ENCODE results near the gene CYTH3. TPM values are rescaled to one million over a fixed set of nuclear protein-coding genes. Genes with fewer than 3 reads are reported as not detected.

CYTH3 gene
- total and polyA plus RNA-seq, 9 of the 15 experiments (the other 6 are each of a cell fraction or from before 2014, with no cell fraction given) = 0.25 to 15.2 (median 11.4) TPM

GRCh38 chr7:6136475-6136874 lies 135.9 kb downstream of the CYTH3 start:
- TF ChIP-seq MXD1 (CRISPR knock-in tag; IDR thresholded peaks at IDR 0.05; ENCODE audit: borderline replicate concordance, poor library complexity, severe bottlenecking) = no peak
- TF ChIP-seq NCOA1 (IDR thresholded peaks at IDR 0.05; ENCODE audit: low read depth) = no peak
- TF ChIP-seq PTRF (tag; IDR thresholded peaks at IDR 0.05) = no peak
- TF ChIP-seq E2F4 (CRISPR knock-in tag; IDR thresholded peaks at IDR 0.05; ENCODE audit: low read depth) = no peak
- TF ChIP-seq NR3C1 (CRISPR knock-in tag; IDR thresholded peaks at IDR 0.05) = no peak
- no peak for TF ChIP-seq DEAF1 (CRISPR knock-in tag; IDR thresholded peaks at IDR 0.05)
- TF ChIP-seq CREB3L1 (IDR thresholded peaks at IDR 0.05; ENCODE audit: borderline replicate concordance, low read depth) = no peak
- no peak for TF ChIP-seq RFX7 (CRISPR knock-in tag; IDR thresholded peaks at IDR 0.05)
- TF ChIP-seq ZNF175 (CRISPR knock-in tag; IDR thresholded peaks at IDR 0.05; ENCODE audit: low read depth) = no peak
- TF ChIP-seq ATF4 (CRISPR knock-in tag; IDR thresholded peaks at IDR 0.05) = no peak
- WGBS (ENCODE audit: insufficient coverage, low coverage, missing lambda C conversion rate) = 95% methylated on average over 1 of the region's 2 CpGs
- intact Hi-C loops (cut with micrococcal nuclease) = no loop called here
- Histone ChIP-seq H3K79me2 (ENCODE audit: control insufficient read depth, insufficient read depth, low read length) (peaks cover 11% of the 10 kb centered on the region; the same call in 2 of the 3 replicates), H3K4me1 (replicated peaks in 1 of 2; ENCODE audit: control insufficient read depth in 2 of 2, insufficient read depth in 2 of 2, low read length in 2 of 2) (no peaks in the 10 kb centered on the region), H4K20me1 (replicated peaks; ENCODE audit: control insufficient read depth, insufficient read depth, low read length) (no peaks in the 10 kb centered on the region), H3K4me3 (no peak overlapping the region), H3K9me1 (ENCODE audit: control insufficient read depth, insufficient read depth, low read length) (no peaks in the 10 kb centered on the region), H3K9ac (ENCODE audit: insufficient read depth in 1 of 2, low read depth in 2 of 2, low read length in 2 of 2) (no peak overlapping the region), H3K4me2 (ENCODE audit: insufficient read depth, low read length) (no peak overlapping the region), H2AFZ (ENCODE audit: low read depth, low read length) (no peak overlapping the region), H3K36me3 (ENCODE audit: control insufficient read depth, insufficient read depth, low read length) (peaks cover 50% of the 10 kb centered on the region; the same call in 2 of the 3 replicates), H3K9me3 (replicated peaks; ENCODE audit: control insufficient read depth, insufficient read depth, low read depth, low read length) (no peaks in the 10 kb centered on the region), H3K27ac (ENCODE audit: extremely low read depth, low read depth, low read length) (no peak overlapping the region), H3K27me3 (ENCODE audit: control insufficient read depth in 2 of 2, insufficient read depth in 2 of 2, low read length in 2 of 2) (no peaks in the 10 kb centered on the region)
- FAIRE-seq (no peak), ATAC-seq (no peak), DNase-seq (ENCODE audit: extremely low read depth in 1 of 4, low spot score in 3 of 4) (no peak)
- in situ Hi-C loops (cut with MboI) = no loop called here
- ChIA-PET POLR2A (no interaction called here), CTCF (ENCODE audit: low intra/inter-chr PET ratio) (no interaction called here)
- no TSS peak for BruUV-seq (replicated peaks)

All from K562 (cell line).